Activated CD4-positive, alpha-beta T cell treated with anti-CD3 and anti-CD28 coated beads, Interleukin-2, amount 50 U/mL, for 24 hours (primary cell): ENCODE results near the gene PIK3R3.
"Not testable (repeated sequence)": the region's sequence is repeated elsewhere in the genome, so short reads cannot be mapped to it uniquely, and the experiment has no call there.

Source experiments
- DNase-seq, 2 donors: peaks; one replicate each; pipeline ENCODE4 v3.0.0-alpha.2; 2020; ENCODE audit warnings: low read depth in 1 of 2, low spot score in 1 of 2

The PIK3R3 gene

DNA sequence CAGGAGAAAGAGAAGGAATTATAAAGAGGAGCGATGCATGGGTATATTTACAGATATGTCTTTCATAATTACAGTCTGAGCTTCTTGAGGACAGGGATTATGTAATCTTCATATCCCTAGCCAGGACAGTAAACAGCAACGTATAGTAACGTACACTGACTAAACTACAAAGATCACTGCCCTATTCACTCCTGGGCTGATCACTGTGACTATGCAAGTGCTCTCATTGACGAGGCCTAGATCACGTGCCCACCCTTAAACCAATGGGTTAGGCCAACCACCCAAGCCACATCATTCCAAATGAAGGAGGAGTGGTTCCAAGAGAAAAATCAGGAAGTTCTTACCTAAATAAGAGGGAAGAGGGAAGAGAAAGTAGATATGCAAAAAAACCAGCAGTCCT lies 18.5 kb downstream of the PIK3R3 start:
- no peak for DNase-seq

DNA sequence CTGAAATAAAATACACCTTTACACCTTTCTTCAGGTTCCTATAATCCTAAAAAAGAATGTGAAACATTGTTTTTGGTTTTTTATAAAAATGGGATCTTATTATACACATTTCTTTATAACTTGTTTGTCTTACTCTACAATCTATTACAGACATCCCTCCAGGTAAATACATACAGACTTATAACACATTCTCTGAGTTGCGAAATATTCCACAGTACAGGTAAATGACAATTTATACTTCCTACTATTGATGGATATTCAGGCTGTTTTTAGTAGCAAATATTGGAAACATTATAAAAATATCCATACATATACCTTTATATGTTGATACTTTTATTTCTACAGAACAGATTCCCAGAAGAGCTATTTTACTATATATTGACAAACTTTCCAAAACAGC lies 20.3 kb downstream of the PIK3R3 start:
- no peak for DNase-seq

DNA sequence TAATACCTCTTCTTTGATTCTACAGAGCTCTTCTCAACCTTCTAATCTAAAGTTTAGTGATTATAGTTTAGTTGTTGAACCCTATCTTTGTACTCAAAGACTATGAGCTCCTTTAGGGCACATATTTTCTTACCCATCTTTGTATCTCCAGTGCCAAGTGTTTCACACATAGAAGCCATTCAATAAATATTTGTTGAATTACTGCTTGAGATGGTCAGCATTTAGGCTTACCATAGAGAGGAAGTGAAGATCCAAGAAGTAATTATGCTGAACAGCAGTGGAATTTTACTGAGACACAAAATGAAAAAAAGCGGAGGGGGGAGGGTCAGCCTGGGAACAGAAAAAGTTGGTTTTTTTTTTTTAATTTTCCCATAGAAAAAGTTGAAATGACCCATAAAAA lies 21.9 kb downstream of the PIK3R3 start:
- no peak for DNase-seq

DNA sequence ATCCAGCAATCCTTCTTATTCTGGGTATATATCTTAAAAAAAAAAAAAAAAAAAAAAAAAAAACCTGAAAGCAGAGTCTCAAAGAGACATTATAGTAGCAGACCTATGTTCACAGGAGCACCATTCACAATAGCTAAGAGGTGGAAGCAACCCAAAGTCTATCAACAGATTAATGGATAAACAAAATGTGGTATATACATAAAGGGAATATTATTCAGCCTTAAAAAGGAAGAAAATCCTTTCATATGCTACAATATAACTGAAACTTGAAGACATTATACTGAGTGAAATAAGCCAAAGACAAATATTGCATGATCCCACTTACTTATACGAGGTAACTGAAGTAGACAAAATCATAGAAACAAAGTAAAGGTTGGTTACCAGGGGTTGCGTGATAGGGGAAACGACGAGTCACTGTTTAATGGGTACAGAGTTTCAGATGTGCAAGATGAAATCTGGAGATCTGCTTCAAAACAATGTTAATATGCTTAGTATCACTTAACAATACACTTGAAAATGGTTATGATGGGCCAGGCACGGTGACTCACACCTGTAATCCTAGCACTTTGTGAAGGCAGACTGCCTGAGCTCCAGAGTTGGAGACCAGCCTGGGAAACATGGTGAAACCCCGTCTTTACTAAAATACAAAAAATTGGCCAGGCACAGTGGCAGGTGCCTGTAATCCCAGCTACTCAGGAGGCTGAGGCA lies 29.5 kb downstream of the PIK3R3 start:
- DNase-seq, result peak in 1 of 2 donors; percentile 1

DNA sequence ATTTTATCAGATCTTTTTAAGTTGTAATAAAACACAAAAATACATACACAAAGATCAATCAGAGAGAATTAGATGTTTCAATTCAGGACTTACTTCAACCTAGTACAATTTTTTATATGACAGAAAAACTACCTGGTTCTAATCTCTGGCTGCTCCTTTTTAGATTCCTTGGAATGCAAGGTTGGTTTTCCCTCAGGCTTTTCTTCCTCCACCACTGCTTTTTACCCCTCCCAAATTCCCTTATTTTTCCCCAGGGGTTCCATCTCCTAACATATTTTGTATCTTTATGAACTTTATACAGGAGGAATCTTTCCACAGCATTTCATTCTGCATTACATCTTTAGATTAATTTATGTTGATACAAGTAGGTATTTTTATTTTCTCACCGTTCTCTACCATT lies 33.2 kb downstream of the PIK3R3 start:
- no peak for DNase-seq

DNA sequence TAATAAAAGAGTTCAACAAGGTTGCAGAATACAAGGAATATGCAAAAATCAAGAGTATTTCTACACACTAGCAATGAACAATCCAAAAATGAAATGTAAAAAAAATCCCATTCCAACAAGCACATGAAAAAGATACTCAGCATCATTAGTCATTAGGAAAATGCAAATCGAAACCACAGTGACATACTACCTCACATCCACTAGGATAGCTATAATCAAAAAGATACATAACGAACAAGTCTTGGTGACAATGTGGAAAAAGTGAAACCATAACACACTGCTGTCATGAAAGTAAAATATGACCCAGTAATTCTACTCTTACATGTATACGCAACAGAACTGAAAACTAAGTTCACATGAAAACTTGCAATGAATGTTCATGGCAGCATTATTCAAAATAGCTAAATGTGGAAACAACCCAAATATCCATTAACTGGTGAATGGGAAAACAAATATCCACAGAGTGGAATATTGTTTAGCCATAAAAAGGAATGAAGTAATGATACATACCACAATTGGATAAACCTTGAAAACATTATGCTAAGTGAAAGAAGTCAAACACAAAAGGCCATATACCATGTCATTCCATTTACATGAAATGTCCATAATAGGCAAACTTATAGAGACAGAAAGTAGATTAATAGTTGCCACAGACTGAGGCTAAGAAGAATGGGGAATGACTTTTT lies 34.3 kb downstream of the PIK3R3 start:
- DNase-seq, result no peak

DNA sequence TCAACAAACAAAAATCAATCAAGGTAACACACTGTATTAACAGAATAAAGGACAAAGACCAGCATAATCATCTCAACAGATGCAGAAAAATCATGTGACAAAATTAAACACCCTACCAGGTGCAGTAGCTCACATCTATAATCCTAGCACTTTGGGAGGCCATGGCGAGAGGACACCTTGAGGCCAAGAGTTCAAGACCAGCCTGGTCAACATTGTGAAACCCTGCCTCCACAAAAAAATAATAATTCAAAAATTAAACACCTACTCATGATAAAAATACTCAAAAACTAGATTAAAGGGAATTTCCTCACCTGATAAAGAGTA lies 35.3 kb downstream of the PIK3R3 start:
- DNase-seq, result no peak

DNA sequence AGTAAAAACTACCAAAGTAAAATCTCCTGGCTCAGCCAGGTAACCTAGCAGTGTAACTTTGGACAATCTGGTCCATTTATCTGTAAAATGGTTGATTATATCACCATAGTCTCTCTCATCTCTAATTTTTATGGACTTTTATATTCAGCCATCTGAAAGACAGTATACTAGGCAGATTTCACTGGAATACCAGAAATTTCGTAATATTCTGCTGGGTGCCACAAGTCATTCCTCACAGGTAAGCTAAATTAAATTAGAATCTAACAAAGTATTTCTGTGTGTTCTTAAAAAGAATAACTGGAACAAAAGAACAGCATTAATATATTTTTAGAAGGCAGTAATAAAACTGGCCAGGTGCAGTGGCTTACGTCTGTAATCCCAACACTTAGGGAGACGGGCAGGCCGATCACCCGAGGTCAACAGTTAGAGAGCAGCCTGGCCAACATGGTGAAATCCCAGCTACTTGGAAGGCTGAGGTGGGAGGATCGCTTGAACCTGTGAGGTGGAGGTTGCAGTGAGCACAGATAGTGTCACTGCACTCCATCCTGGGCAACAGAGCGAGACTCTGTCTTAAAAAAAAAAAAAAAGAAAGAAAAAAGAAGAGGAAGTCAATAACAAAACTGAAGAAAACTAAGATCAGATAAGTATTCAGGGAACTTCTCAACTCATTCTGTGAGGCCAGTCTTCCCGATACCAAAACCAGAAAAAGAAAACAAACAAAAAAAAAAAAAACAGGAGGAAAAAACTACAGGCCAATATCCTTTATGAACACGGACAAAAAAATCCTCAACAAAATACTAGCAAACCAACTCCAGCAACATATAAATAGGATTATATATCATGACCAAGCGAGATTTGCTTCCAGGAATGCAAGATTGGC lies 35.9 kb downstream of the PIK3R3 start:
- DNase-seq, result no peak

DNA sequence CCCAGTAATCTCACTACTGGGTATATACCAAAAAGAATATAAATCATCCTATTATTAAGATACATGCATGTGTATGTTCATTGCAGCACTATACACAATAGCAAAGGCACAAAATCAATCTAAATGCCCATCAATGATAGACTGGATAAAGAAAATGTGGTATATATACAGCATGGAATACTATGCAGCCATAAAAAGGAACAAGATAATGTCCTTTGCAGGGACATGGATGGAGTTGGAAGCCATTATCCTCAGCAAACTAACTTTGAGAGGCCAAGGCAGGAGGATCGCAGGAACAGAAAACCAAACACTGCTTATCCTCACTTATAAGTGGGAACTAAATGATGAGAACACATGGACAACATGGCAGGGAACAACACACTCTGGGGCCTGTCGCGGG lies 37.3 kb downstream of the PIK3R3 start:
- not testable (repeated sequence) for DNase-seq

DNA sequence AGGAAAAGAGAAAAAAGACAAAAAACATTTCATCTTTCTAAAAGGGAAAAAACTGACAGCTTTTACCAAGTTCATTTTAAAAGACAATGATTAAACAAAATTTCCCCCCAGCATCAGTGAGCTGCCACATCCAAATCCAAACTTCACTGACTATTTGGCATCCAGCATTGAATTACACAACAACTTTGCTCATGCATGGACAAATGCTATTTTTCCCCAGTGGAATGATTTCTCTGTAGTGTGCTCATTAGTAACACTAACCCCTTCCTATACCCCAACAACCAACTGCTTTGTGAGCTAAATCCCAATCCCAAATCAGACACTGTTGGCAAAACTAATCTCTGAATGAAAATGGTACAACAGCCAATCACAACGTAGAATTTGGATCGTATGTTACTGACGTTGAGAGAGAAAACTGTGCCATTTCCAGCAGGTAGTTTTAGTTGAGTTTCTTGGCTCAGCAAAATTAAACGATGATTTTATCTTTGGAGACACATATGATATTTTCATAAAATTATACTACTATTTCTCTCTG lies 37.9 kb downstream of the PIK3R3 start:
- no peak for DNase-seq

DNA sequence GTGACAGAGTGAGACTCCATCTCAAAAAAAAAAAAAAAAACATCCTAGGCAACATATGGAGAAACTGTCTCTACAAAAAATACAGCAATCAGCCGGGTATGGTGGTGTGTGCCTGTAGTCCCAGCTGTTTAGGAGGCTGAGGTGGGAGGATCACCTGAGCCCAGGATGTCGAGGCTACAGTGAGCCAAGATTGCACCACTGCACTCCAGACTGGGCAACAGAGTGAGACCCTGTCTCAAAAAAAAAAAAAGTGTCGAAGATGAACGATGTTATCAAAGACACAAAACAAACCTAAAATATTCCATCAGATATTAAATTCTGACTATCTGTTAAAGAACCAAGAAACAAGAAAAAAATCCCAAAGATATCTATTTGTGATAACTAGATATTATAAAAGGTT lies 38.6 kb downstream of the PIK3R3 start:
- not testable (repeated sequence) for DNase-seq

DNA sequence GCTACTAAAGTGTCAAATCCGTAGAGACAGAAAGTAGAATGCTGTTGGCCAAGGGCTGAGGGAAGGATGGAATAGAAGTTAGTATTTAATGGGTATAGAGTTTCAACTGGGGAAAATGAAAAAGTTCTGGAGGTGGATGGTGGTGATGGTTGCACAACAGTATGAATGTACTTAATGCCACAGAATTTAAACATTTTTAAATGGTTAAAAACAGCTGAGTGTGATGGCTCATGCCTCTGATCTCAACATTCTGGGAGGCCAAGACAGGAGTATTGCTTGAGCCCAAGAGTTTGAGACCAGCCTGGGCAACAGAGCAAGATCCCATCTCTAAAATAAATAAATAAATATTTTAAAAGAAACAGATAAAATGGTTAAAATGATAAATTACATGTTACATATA lies 44.5 kb downstream of the PIK3R3 start:
- no peak for DNase-seq

DNA sequence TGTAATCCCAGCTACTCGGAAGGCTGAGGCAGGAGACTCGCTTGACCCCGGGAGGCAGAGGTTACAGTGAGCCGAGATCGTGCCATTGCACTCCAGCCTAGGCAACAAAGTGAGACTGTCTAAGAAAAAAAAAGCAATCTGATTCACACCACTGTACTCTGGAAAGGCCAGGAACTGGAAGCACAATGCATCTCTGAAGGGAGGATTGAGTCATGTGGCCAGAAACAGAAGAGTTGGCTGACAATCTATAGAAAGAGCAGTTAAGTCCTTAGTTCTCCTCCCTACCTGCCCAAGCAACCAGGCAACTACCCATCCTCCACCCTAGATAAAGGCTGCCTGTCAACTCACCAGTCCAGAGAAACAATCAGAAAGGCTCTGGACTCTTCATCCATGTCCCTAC lies 45.9 kb downstream of the PIK3R3 start:
- no peak for DNase-seq

DNA sequence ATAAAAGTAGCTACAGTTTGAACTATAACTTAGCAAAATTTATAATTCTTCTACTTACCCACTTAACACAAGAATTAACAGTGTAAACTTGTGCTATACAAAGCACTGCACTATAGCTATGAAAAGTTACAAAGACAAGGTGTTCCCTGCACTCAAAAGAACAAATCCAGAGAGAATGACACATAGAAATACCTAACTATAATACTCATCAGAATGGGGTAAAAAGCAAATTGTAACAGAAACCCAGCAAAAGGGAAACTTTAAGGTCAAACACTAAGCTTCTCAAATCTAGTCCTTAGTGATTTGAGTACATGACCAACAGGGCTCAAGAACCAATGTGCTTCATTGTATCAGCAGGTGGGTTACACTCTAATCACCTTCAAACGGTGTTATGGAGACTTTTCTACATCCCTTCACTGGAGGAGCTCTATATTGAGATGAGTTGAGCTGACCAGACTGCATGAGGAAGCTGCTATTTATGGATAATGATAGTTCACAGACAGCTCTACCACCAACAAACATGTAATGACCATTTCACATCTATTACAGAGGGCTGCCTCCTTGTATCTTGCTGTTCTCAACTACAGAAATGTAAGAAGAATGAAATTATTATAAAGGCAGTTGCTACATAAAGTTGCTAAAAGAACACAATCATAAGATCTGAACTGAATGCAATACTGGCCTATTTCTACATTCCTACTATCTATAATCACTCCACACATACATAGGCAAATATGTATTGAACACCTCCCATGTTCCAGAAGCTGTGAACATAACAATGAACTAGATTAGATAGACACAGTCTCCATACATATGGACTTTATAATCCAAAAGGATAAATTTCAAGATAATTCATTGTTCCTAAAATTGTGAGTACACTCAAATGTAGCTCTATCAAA lies 47.6 kb downstream of the PIK3R3 start:
- no peak for DNase-seq

DNA sequence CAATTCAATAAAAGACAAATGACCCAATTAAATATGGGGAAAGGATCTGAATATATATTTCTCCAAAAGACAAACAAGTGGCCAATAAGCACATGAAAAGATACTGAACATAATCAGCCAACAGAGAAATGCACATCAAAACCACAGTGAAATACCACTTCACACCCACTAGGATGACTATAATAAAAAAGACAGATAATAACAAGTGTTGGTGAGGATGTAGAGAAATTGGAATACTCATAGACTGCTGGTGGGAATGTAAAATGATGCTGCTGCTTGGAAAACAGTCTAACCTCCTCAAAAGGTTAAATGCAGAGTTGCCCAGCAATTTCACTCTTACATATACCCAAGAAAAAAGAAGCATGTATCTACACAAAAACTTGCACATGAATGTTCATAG lies 48.9 kb downstream of the PIK3R3 start:
- DNase-seq, result no peak

DNA sequence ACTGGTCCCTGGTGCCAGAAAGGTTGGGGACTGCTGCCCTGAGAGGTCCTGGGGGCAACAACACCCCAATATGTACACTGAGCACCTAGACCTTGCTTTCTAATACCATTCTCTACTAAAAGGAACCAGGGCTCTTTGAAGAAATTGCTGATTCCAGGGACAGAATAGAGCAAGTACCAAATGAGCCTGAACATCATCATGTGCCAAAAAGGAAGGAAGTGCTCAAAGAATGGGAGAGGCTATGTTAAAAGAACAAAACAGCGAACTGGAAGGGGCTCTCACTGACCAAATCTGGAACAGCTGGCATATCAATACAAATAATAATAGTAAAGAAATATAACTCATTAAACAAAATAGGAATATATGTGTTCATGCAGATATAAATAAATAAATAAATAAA lies 50.8 kb downstream of the PIK3R3 start:
- DNase-seq, result no peak

DNA sequence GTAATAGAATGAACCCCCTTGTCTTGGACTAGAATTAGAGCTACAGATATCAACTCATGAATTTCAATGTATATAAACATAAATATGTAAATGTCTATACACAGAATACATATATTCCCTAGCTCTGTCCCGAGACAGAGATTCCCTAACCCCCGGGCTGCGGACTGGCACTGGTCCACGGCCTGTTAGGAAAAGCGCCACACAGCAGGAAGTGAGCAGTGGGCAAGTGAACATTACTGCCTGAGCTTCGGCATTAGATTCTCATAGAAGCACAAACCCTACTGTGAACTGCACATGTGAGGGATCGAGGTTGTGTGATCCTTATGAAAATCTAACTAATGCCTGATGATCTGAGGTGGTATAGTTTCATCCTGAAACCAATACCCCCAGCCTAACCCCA lies 51.2 kb downstream of the PIK3R3 start:
- no peak for DNase-seq

DNA sequence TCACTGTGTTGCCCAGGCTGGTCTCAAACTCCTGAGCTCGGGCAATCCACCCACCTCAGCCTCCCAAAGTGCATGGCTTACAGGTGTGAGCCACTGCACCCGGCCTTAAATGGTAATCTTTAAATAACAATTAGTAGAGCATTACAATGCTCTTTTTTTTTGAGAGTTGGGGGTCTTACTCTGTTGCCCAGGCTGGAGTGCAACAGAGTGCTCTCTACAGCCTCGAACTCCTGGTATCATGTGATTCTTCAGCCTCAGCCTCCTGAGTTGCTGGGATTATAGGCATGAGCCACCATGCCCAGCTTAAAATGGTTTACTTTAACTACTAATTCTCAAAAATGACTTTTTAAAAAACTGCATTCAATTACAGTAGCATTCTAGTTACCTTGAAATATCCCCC lies 52.2 kb downstream of the PIK3R3 start:
- no peak for DNase-seq

DNA sequence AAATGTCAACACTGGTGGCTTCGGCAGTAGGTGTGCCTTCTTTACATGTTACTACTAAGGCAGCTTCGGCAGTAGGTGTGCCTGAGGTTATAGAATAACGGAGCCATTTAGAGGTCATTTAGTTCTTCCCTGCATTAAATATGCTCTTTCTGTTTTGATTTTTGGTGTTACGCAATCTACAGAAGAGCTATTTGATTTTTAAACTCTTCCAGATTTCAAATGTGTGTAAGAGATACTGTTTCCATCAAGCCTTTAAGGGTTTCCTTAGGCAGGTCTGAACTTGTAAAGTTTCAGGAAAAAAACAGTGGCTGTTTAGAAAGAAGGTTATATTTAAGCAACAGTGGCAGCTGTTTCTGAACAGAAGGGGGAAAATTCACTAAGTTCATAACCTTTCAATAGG lies 54.8 kb downstream of the PIK3R3 start:
- no peak for DNase-seq

DNA sequence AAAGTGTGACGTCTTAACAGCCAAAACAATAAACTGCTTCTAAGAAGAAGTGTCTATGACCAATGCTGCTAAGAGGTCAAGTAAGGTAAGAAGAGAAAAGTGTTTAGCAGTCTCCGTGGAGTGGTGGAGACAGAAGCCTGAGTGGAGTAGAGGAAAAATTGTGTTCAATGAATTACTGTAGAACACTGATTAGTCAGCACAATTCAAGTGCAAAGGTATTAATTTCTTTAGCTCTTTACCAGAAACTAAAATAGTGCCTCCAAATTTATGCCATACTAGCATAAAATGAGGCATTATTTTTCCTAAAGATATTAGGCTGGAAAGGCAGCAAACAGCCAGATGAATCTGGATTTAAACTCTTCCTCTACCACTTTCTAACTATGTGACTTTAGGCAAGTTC lies 56.1 kb downstream of the PIK3R3 start:
- no peak for DNase-seq

DNA sequence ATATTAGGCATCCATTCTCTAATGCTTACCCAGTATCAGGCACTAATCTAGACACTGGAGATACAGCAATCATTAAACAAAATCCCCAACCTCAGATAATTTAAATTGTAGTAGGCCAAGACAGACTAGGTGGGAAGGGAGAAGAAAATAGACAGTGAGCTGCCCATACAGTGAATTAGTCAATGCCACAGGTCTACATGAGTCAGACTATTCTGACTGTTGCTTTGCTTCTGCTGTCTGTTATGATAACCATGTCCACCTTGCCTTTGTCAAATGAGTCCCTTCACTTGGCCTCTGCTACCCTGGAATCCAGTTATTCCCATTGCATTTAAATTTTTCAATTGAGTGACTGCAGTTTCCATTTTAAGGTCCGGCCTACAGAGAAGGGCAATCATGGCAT lies 59.5 kb downstream of the PIK3R3 start:
- DNase-seq, result no peak
